H54 (cell line): ENCODE data around the gene CRYBG1.
A peak's percentile ranks its signal among the peaks of the same experiment; 100 is the strongest.
"Not testable (repeated sequence)": the region's sequence is repeated elsewhere in the genome, so short reads cannot be mapped to it uniquely, and the experiment has no call there.

Source experiments
- DNase-seq: peaks from one replicate; pipeline ENCODE4 v3.0.0; 2011; ENCODE audit warnings: low spot score, mixed read lengths; ENCODE audit not compliant: insufficient read length
- FAIRE-seq: peaks from 3 replicates; lab custom pipeline; 2011; peaks lifted over from hg19 to GRCh38; lab: Jason Lieb, UNC
- POLR2A ChIP-seq: IDR thresholded peaks from 2 replicates; pipeline ENCODE4 v1.6.1; 2011; ENCODE audit warnings: low read depth, mild to moderate bottlenecking, low read length

Gene CRYBG1

DNA sequence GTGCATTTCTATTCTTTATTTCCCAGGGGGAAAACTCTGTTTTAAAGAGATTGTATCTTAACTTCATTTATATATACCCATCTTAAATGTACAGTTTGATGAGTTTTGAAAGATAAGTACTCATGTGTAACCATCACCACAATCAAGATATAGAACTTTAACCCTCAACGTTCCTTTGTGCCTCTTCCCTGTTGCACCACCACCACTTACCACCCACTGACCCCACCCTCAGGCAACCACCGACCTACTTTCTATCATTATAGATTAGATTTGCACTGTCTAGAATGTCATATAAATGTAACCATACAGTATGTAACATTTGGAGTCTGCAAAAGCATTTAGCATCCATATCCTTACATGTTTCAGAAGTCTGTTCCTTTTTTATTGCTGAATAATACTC lies 147.8 kb downstream of the CRYBG1 start:
- DNase-seq (no peak), FAIRE-seq (no peak)
- TF ChIP-seq POLR2A: no peak

DNA sequence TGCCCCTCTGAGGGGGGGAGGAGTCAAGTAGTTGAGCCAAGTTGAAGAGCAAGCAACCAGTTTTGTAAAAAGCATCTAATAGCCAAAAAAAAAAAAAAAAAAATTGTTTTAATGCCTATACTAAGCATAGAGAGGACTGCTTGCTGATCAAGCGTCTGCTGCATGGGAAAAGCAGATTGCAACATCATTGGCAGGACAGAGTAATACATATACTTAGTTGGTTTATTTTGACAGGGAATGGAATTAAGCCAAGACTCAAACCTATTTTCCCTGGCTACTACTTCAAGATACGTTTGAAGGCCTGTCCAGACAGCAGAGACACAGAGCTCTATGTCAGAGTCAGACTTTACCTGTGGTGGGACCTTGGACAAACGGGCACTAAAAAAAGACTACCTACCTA lies 148.3 kb downstream of the CRYBG1 start:
- no peak for DNase-seq
- FAIRE-seq: no peak
- TF ChIP-seq POLR2A: no peak

DNA sequence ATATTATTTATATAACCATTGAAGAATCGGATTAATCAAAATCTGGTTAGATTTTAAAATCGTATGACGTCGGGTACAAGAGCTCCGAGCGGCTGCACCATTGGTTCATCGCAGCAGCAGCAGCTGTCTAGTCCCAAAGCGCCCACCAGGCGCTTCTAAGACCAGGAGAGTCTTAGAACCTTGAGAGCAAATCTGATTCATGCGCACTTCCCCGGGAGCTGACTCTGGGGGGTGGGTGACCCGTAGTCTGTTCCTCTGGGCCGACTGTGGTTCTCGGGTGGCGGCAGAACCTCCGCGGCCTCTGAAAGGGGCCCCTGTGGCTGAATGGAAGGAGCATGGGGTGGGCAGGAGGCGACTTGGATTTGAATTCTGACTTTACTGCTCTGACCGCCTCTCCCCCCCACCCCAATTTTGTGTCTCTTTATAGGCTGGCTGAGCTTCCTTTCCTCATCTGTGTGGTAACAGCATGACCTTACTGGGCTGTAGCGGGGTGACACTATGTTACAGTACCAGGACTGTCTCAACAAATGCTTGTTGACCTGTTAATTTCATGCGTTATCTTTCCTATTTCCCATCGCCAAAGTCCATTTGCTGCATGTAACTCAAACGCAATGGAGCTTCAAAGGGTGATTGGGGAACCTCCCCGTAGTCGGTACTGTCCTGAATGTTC lies 149.0 kb downstream of the CRYBG1 start:
- FAIRE-seq (no peak), DNase-seq (no peak)
- no peak for TF ChIP-seq POLR2A

DNA sequence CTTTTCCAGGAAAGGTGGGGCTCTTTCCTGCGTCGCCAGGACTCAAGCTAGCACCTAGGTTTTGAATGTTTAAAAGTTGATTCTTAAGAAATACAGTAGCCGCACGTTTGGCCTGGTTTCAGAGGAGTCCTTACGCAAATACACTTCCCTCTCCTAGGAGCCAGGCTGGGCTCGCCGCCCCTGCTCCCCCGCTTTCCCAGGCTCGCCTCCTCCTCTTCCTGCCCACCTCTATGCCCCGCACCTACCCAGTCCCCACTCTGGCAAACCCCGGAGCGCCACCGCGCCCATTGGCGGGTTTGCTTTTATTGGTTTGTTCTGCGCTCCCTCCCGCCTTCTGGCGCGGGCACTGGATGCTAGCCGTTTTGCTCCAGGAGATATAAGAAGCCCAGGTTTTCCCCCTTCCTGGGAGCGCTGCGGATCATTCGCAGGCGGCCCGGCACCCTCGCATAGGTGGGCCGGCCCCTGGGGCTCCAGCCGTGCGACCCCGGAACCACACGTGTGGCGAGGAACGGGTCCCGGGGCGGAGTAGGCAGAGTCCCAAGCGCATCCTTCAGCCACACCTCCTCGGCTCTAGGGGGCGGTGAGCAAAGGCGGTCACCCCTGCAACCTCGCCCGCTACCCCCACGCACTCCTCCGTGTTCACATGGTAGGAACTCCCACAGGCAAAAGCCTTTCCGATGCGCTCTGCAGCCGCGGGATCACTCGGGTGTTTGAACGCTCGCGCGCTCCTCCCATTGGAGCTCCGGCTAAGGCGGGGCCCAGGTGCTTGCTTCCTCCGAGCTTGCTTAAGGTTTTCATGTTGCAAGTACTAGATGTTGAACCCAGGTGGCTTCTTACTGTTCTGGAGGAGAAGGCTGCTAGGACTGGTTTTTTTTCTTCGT lies 149.8 kb downstream of the CRYBG1 start:
- FAIRE-seq (no peak), DNase-seq (no peak)
- TF ChIP-seq POLR2A: peak; percentile 24; the same call in 1 of the 2 replicates

DNA sequence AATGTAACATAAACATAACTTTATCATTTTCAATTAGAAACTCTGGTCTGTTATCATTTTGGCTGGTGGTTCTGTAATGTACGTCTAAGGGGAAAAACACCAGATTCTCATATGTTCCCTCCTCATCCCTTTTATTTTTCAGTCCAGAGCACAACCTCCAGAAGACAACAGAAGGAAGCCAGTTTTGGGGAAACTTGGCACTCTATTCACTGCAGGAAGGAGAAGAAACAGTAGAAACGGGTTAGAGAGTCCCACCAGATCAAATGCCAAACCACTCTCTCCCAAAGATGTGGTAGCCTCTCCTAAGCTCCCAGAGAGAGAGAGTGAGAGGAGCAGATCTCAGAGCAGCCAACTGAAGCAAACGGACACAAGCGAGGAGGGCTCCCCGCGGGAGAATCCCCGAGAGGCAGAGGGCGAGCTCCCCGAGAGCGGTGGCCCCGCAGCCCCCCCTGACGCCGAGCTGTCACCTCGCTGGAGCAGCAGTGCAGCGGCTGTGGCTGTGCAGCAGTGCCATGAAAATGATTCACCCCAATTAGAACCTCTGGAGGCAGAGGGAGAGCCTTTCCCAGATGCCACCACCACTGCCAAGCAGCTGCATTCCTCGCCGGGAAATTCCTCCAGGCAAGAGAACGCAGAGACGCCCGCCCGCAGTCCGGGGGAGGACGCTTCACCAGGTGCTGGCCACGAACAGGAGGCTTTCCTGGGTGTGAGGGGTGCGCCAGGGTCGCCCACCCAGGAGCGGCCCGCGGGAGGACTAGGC lies 151.0 kb downstream of the CRYBG1 start:
- 0 out of 2 replicates have a peak, but pooled peaks have one; percentile 21 for TF ChIP-seq POLR2A
- FAIRE-seq (no peak), DNase-seq (no peak)

DNA sequence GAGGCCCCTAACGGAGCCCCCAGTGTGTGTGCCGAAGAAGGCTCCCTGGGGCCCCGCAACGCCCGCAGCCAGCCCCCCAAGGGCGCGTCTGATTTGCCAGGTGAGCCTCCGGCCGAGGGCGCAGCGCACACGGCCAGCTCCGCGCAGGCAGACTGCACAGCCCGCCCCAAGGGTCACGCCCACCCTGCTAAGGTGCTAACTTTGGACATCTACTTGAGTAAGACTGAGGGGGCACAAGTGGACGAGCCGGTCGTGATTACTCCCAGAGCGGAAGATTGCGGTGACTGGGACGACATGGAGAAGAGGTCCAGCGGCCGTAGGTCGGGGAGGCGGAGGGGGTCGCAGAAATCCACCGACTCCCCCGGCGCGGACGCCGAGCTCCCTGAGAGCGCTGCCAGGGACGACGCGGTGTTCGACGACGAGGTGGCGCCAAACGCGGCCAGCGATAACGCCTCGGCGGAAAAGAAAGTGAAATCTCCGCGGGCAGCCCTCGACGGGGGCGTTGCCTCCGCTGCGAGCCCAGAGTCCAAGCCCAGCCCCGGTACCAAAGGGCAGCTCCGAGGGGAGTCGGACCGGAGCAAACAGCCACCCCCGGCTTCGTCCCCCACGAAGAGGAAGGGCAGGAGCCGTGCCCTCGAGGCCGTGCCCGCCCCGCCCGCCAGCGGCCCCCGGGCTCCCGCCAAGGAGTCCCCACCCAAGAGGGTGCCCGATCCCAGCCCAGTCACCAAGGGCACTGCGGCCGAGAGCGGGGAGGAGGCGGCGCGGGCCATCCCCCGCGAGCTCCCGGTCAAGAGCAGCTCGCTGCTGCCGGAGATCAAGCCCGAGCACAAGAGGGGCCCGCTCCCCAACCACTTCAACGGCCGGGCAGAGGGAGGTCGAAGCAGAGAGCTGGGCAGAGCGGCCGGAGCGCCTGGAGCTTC lies 151.8 kb downstream of the CRYBG1 start:
- DNase-seq (no peak), FAIRE-seq (no peak)
- peak; percentile 21; the same call in 1 of the 2 replicates for TF ChIP-seq POLR2A

DNA sequence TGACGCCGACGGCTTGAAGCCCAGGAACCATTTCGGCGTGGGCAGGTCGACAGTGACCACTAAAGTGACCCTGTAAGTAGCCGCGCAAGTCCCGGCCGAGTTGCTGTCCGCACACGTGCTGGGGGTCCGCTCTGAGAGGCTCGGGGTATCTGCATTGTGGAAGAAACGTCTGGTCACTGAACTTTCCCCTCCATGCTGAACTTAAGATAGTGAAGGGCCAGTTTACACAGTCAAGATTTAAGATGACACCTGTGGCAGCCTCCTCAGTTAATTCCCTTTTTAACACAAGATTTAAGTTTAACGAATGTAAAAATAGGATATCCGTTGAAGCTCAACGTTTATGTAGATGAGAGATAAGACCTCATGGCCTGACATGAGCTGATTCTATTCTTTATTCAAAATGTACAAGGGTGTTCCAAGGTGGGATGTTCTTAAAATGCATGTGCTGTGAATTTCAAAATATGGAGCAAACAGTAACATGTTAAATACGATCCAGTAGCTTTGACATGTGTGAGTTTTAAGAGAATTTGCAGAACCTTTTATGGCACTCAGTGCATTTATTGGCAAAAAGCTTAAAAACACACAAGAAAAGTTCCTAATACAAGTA lies 152.6 kb downstream of the CRYBG1 start:
- DNase-seq (no peak), FAIRE-seq (no peak)
- TF ChIP-seq POLR2A: no peak

DNA sequence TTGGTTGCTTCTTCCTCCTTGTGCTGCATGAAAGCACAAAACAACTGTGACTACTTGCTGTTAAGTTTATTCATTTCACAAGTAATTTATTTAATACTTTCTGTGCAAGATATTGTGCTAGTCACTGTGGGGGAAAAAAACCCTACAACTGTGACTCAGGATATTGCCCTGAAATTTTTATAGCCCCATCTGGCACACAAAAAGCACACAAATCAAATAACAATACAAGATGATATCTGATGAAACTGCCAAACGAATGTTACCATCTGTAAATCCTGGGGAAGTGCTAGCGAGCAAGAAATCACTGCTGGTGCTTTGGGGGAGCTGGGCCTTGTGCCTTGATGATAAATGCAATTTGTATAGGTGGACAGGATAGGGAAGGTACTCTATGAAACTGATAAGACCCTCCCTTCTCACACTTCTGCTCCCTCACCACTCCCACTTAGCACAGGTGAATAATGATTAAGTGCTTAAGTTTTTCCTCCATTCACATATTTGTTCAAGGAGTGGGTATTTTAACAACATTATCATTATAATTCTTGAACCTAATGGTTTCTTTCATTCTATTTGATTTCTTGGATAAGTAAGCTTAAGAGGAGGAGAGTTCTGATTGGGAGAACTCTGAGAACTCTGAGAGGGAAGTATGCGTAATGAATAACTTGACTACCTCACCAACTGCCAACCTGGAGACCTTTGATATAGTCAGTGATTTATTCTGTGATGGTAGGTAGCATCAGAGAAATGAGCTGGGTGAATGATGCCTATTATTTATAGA lies 153.5 kb downstream of the CRYBG1 start:
- no peak for FAIRE-seq
- no peak for TF ChIP-seq POLR2A
- DNase-seq: no peak

DNA sequence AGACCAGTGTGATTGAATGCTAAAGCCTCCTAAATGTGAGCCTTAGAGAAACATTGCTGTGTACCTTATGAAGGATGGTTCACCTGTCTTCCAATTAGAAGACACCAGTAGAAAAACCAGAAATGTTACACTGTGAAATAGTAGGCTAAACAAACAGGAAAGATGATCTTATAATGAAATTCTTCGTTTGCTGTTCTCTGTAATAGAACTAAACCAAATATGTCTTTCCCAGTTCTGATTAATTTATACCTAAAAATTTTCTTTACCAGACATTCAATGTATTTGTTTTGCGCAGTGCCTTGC lies 154.0 kb downstream of the CRYBG1 start:
- TF ChIP-seq POLR2A: no peak
- FAIRE-seq (no peak), DNase-seq (no peak)

DNA sequence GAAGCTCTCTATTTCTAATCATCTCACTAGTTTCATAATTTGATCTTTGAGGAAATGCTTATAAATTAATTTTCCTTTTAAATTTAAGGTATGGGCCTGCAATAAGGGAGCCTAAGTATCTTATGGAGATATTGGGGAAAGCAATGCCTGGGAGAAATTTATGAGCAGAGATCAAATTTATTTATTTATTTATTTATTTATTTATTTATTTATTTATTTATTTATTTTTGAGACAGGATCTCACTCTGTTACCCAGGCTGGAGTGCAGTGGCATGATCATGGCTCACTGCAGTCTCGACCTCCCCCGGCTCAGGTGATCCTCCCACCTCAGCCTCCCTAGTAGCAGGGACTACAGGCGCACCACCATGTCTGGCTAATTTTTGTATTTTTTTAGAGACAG lies 155.1 kb downstream of the CRYBG1 start:
- not testable (repeated sequence) for FAIRE-seq, DNase-seq

DNA sequence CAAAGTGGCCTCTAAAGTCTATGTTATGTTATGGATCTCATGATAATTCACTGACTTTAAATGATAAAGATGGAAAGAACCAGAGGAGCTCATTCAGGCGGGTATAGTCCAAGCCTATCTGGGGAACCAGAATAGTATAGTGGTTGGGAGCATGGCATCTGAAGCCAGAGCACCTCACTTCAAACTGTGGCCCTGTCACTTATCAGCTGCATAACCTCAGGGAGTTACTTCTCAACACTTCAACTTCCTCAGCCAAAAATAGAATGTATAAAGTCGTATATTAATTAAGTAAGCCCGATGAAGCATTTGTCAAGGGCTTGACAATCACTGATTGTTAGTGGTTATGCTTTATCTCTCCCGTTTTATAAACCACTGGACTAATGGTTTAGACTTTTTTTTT lies 156.1 kb downstream of the CRYBG1 start:
- no peak for DNase-seq
- TF ChIP-seq POLR2A: no peak
- FAIRE-seq: no peak

DNA sequence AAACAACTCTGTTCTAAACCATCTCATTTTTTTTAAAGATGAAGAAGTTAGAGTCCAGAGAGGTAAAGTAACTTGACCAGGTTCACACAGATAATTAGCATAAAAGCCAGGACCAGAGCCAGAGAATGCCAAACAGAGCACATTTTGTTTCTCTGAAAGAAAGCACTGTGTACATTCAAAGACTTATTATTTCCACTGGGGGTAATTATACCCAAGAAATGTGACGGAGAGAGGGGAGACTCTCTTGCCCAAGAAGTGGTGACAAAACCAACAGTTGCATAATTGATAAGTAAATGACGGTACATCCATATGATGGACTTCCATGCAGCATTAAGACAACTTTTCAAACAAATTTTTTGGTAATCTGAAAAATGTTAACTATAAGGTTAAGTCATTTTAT lies 157.2 kb downstream of the CRYBG1 start:
- no peak for TF ChIP-seq POLR2A
- no peak for FAIRE-seq
- no peak for DNase-seq
